Measurements from ENCODE around the gene TACC3. TPM values are rescaled to one million over a fixed set of nuclear protein-coding genes. Genes with fewer than 3 reads are reported as not detected.
A peak's percentile ranks its signal among the peaks of the same experiment; 100 is the strongest.

Gene TACC3
- total and polyA plus RNA-seq, 7 donors: 4.3 to 55.9 (median 7.5) TPM

DNA sequence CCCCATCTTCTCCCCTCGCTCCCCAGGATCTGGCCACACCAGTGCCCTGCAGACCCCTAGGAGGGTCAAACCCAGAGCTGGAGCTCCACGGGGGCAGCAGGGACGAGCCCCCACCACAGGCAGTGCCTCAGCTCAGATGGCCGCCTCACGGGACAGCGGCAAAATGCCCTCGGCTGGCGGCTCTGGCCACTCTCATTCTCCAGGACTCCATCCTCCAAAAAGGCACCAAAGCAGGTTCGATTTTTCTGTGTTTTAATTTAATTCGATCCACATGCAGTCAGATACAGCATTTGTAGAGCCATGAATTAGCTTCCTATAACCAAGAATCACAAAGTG, 45.6 kb upstream of the TACC3 start:
- DNase-seq: no peak
- Histone ChIP-seq H3K27me3 (no peaks in the 10 kb centered on the region), H3K27ac (no peak overlapping the region), H3K4me3 (no peak overlapping the region), H3K9me3 (no peaks in the 10 kb centered on the region), H3K4me1 (no peaks in the 10 kb centered on the region), H3K36me3 (no peaks in the 10 kb centered on the region)
- intact Hi-C loops (cut with DNase I): no loop called here
- WGBS, 2 donors: 79 to 85% methylated on average over 10 of the region's 10 CpGs
- no peak for TF ChIP-seq CTCF (IDR thresholded peaks at IDR 0.05)
- no peak for TF ChIP-seq EP300 (IDR thresholded peaks at IDR 0.05)
- TF ChIP-seq POLR2AphosphoS5 (IDR thresholded peaks at IDR 0.05): no peak
- no peak for TF ChIP-seq POLR2A (IDR thresholded peaks at IDR 0.05)

DNA sequence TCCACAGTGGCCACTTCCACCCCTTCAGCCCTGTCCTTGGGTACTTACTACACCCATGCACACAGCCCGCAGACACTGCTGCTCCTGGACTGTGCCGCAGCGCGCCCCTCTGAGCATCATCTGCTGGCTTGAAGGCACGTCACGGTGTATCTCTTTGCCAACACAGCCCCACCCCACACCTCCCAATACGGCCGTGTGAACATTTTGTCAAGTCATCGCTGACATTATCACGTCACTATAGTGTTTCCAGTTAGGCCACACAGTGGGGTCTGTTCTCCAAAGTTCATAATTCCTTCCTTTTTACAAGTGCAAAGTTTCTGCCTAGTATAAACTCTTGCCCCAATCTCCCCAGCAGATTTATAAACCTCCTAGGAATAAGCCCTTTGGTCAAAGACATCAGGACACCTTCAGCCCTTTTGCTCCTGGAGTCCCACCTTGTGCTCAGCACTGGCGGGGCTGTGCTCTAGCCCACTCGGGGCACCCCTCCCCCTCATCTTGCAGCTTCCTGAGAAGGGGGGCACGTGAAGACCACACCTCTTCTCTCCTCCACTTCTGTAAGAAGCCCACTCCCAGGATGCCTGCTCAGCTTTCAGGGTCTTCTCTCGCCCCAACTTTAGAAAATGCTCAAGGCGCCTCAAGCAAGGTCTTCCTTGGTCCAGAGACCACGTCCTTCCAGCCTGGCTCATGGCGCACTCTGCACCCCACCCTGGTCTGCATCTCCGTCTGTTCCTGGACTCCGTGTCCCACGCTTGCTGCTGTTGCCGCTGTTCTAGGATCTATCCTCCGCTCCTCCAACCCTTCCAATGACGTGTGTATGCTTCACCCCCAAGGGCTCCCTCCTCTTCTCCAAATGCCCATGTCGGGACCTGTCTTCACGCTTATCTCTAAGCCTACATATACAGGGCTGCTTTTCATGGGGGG, 44.5 kb upstream of the TACC3 start:
- DNase-seq: no peak
- Histone ChIP-seq H3K27ac (no peak overlapping the region), H3K27me3 (no peaks in the 10 kb centered on the region), H3K9me3 (no peaks in the 10 kb centered on the region), H3K36me3 (no peaks in the 10 kb centered on the region), H3K4me3 (no peak overlapping the region), H3K4me1 (no peaks in the 10 kb centered on the region)
- WGBS, 2 donors: 76 to 80% methylated on average over 25 of the region's 25 CpGs
- intact Hi-C loops (cut with DNase I): no loop called here
- TF ChIP-seq EP300 (IDR thresholded peaks at IDR 0.05): no peak
- TF ChIP-seq POLR2A (IDR thresholded peaks at IDR 0.05): no peak
- no peak for TF ChIP-seq CTCF (IDR thresholded peaks at IDR 0.05)
- no peak for TF ChIP-seq POLR2AphosphoS5 (IDR thresholded peaks at IDR 0.05)

DNA sequence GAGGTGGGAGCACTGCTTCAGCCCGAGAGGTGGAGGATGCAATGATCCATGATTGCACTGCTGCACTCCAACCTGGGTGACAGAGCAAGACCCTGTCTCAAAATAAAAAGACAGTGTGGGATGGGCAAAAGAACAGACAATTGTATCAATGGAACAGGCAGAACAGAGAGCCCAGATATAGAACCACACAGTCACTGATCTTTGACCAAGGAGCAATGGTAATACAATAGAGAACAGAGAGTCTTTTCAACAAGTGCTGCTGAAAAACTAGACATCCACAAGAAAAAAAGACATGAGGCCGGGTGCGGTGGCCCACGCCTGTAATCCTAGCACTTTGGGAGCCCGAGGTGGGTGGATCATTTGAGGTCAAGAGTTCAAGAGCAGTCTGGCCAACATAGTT, 43.1 kb upstream of the TACC3 start:
- H3K27me3 ChIP-seq: no peaks in the 10 kb centered on the region
- TF ChIP-seq EP300 (IDR thresholded peaks at IDR 0.05) (no peak), CTCF (IDR thresholded peaks at IDR 0.05) (no peak), POLR2AphosphoS5 (IDR thresholded peaks at IDR 0.05) (no peak), POLR2A (IDR thresholded peaks at IDR 0.05) (no peak)
- peaks cover 0 to 6% (median 2%) of the 10 kb centered on the region in 4 donors for H3K4me1 ChIP-seq
- no peak for DNase-seq
- no peaks in the 10 kb centered on the region for H3K36me3 ChIP-seq
- intact Hi-C loops (cut with DNase I): no loop called here
- no peak overlapping the region for H3K4me3 ChIP-seq
- no peaks in the 10 kb centered on the region for H3K9me3 ChIP-seq
- H3K27ac ChIP-seq: no peak overlapping the region
- WGBS, 2 donors: 31 to 77% methylated on average over 5 of the region's 5 CpGs

DNA sequence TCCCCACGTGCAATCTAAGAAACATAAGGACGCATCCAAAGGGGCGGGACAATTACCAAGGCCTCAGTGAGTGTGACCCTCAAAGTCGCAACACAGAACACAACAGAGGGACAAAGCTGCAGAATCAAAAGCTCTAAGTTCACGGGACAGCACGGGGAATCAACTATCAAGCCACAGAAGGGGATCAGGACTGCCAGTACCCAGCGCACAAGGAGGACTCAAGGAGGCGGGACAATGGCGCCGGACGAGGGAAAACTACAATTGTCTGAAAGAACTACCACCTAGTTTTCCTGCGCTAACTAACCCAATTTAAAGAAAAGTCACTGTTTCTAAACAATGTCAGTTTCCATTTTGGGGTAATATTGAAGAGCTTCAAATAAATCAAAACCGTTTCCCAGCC, 38.5 kb upstream of the TACC3 start:
- no peak for DNase-seq
- intact Hi-C loops (cut with DNase I): no loop called here
- Histone ChIP-seq H3K4me1 (peaks cover 0 to 20% (median 11%) of the 10 kb centered on the region in 4 donors), H3K9me3 (no peaks in the 10 kb centered on the region), H3K36me3 (no peaks in the 10 kb centered on the region), H3K4me3 (peak overlapping the region in 3 of 4 donors; percentile 63 to 78 (median 63)), H3K27ac (peak overlapping the region; percentile 89 to 95 (median 90)), H3K27me3 (no peaks in the 10 kb centered on the region)
- no peak for TF ChIP-seq POLR2AphosphoS5 (IDR thresholded peaks at IDR 0.05)
- no peak for TF ChIP-seq EP300 (IDR thresholded peaks at IDR 0.05)
- no peak for TF ChIP-seq CTCF (IDR thresholded peaks at IDR 0.05)
- no peak for TF ChIP-seq POLR2A (IDR thresholded peaks at IDR 0.05)
- WGBS, 2 donors: 89% methylated on average over 13 of the region's 13 CpGs
